Caco-2 (cell line): ENCODE measurements around the gene OSCP1. TPM values are rescaled to one million over a fixed set of nuclear protein-coding genes. Genes with fewer than 3 reads are reported as not detected.

Experiments
- BruUV-seq: library from RNA; stranded (reverse); fragments of 400-500 nt; replicated peaks from 2 replicates; lab custom pipeline; 2021; lab: Mats Ljungman, UMichigan
- CTCF ChIA-PET: fragments of 300-600 bp; sonication (Branson Sonifier 250); formaldehyde crosslinking; loops from one replicate; lab custom pipeline; 2022; ENCODE audit warnings: antibody characterized with exemption; lab: Charles Lee
- POLR2A ChIA-PET: fragments of 300-600 bp; sonication (Branson Sonifier 250); formaldehyde crosslinking; loops from one replicate; lab custom pipeline; 2022; ENCODE audit warnings: antibody characterized with exemption; lab: Charles Lee
- DNase-seq, 2 experiments: peaks; one replicate each; pipeline versions ENCODE4 v3.0.0 to v3.0.0-alpha.2; 2020 to 2022
- H3K27me3 ChIP-seq: replicated peaks from 2 replicates; pipeline ENCODE4 v1.6.0; 2011; ENCODE audit warnings: low read length; ENCODE audit not compliant: control insufficient read depth, insufficient read depth
- H3K36me3 ChIP-seq: 2 replicates; pipeline ENCODE4 v1.5.1; 2011; ENCODE audit warnings: low read length; ENCODE audit not compliant: control insufficient read depth, insufficient read depth
- H3K4me1 ChIP-seq: fragments of 250-450 bp; sonication (Bioruptor Pico); 2 replicates; pipeline ENCODE4 v1.5.1; 2020; ENCODE audit warnings: mild to moderate bottlenecking
- H3K4me3 ChIP-seq: 2 replicates; pipeline ENCODE4 v1.5.1; 2011; ENCODE audit warnings: low read depth, mild to moderate bottlenecking, control low read depth, low read length
- H3K9me3 ChIP-seq: fragments of 250-450 bp; sonication (Bioruptor Pico); 2 replicates; pipeline ENCODE4 v1.5.1; 2020; ENCODE audit warnings: mild to moderate bottlenecking, moderate library complexity
- H3K27ac Mint-ChIP-seq: one replicate; pipeline ENCODE4 v1.8.0; 2022; ENCODE audit warnings: mixed read lengths; ENCODE audit not compliant: unreplicated experiment
- H3K27me3 Mint-ChIP-seq: one replicate; pipeline ENCODE4 v1.8.0; 2022; ENCODE audit warnings: mixed read lengths; ENCODE audit not compliant: insufficient read depth, unreplicated experiment
- H3K36me3 Mint-ChIP-seq: one replicate; pipeline ENCODE4 v1.8.0; 2022; ENCODE audit warnings: mild to moderate bottlenecking, mixed read lengths; ENCODE audit not compliant: insufficient read depth, unreplicated experiment
- H3K4me1 Mint-ChIP-seq: one replicate; pipeline ENCODE4 v1.8.0; 2022; ENCODE audit warnings: low read depth, mixed read lengths; ENCODE audit not compliant: unreplicated experiment
- H3K4me3 Mint-ChIP-seq: one replicate; pipeline ENCODE4 v1.8.0; 2022; ENCODE audit warnings: mild to moderate bottlenecking, moderate library complexity, mixed read lengths; ENCODE audit not compliant: unreplicated experiment
- H3K9me3 Mint-ChIP-seq: one replicate; pipeline ENCODE4 v1.8.0; 2022; ENCODE audit warnings: mixed read lengths; ENCODE audit not compliant: unreplicated experiment
- intact Hi-C: fragments of 100-400 bp; cut with micrococcal nuclease; formaldehyde crosslinking; loops from one replicate; pipeline ENCODE4 v1.10.0; 2022; ENCODE audit not compliant: unreplicated experiment
- total RNA-seq: library from RNA; stranded (reverse); gene quantifications from 2 replicates; pipeline ENCODE4 v1.2.3, GENCODE V29; 2022
- TF ChIP-seq, protein P1 (sequence below), 2 experiments: fragments of 200-600 bp in 1 of 2; IDR thresholded peaks; 1 replicate in 1 of 2; 2 replicates in 1 of 2; pipeline versions ENCODE4 v1.5.1 to v1.8.0; 2011 to 2022; ENCODE audit warnings: antibody characterized with exemption in 1 of 2, control low read depth in 1 of 2, inconsistent platforms in 1 of 2, low read depth in 1 of 2, low read length in 1 of 2, mild to moderate bottlenecking in 1 of 2, moderate library complexity in 1 of 2; ENCODE audit not compliant: insufficient read depth in 1 of 2, severe bottlenecking in 1 of 2, unreplicated experiment in 1 of 2

The OSCP1 gene
- total RNA-seq, 1 experiment from 2014 or later, result 0.91 TPM

GRCh38 chr1:36464605-36465393 lies 14.5 kb upstream of the OSCP1 start:
- intact Hi-C loops, result loop anchor here (2.0 kb wide), 1 partner anchor 22 kb away; no protein-coding TSS in a partner anchor
- Histone ChIP-seq H3K36me3 (no peaks in the 10 kb centered on the region), H3K4me1 (peaks cover 13% of the 10 kb centered on the region), H3K4me3 (peak overlapping the region; percentile 61), H3K27me3 (no peaks in the 10 kb centered on the region), H3K9me3 (no peaks in the 10 kb centered on the region)
- H3K4me3 Mint-ChIP-seq, result peak overlapping the region; percentile 90
- DNase-seq, result no peak
- CTCF ChIA-PET, result no interaction called here
- peaks cover 14% of the 10 kb centered on the region for H3K36me3 Mint-ChIP-seq
- H3K4me1 Mint-ChIP-seq, result peaks cover 12% of the 10 kb centered on the region
- H3K9me3 Mint-ChIP-seq, result no peaks in the 10 kb centered on the region
- H3K27me3 Mint-ChIP-seq, result no peaks in the 10 kb centered on the region
- BruUV-seq, result TSS peak; percentile 97
- H3K27ac Mint-ChIP-seq, result peak overlapping the region; percentile 91
- TF ChIP-seq, protein P1, sequence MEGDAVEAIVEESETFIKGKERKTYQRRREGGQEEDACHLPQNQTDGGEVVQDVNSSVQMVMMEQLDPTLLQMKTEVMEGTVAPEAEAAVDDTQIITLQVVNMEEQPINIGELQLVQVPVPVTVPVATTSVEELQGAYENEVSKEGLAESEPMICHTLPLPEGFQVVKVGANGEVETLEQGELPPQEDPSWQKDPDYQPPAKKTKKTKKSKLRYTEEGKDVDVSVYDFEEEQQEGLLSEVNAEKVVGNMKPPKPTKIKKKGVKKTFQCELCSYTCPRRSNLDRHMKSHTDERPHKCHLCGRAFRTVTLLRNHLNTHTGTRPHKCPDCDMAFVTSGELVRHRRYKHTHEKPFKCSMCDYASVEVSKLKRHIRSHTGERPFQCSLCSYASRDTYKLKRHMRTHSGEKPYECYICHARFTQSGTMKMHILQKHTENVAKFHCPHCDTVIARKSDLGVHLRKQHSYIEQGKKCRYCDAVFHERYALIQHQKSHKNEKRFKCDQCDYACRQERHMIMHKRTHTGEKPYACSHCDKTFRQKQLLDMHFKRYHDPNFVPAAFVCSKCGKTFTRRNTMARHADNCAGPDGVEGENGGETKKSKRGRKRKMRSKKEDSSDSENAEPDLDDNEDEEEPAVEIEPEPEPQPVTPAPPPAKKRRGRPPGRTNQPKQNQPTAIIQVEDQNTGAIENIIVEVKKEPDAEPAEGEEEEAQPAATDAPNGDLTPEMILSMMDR (IDR thresholded peaks at IDR 0.05; ENCODE audit: insufficient read depth in 1 of 2, low read depth in 1 of 2, low read length in 1 of 2, severe bottlenecking in 1 of 2, unreplicated experiment in 1 of 2), result no peak
- POLR2A ChIA-PET, result interaction anchor here (1.0 to 1.3 kb wide), 4 partner anchors 10 to 78 kb away, joined by 5 to 22 read pairs (median 8); partner anchors contain the start of gene OSCP1

DNA sequence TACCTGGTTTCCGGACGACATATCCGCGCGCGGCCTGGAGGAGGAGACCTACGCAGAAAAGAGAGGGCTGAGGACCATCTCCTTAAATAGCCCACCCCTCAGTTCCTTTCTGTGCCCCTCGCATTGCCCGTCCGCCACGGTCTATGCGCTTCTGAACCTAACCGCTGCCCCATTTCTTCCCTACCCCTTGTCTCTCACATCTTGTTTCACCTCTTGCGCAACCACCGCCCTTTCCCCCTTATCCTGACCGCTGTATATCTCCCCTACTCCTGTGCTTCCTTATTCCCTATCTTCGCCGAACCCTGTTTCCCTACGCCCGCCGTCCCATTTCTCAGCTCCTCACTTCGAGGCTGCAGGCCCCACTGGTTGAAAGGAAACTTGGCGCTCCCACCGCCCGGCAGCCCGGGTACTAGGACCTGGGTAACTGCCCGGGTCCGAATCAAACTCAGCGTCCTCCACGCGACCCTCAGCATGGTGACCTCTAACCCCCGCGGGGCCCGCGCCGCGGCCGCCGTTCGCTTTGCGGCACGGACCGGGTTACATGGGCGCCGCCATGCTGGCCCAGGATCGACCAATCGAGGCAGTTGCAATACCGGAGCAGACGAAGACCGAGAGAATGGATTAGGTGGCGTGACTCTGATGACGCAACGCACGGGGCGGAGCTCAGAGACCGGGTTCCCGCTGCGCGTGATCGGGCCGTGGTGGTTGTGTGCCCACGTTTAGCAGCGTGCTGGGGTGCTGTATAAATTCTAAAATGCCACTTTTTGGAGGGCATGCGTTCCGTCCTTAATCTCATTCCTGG lies 13.8 kb upstream of the OSCP1 start, which contains the start of gene MRPS15:
Gene MRPS15 (minus strand): TSS at position 582 of the 802 bp plus-strand sequence. CDS start 109 bp downstream, at position 473.
- peak within 1 kb of the TSS; percentile 91 for H3K27ac Mint-ChIP-seq
- H3K4me1 Mint-ChIP-seq, result peaks cover 12% of the 10 kb centered on the region
- peak within 1 kb of the TSS; percentile 90 for H3K4me3 Mint-ChIP-seq
- TF ChIP-seq, protein P1 (IDR thresholded peaks at IDR 0.05; ENCODE audit: insufficient read depth in 1 of 2, low read depth in 1 of 2, low read length in 1 of 2, severe bottlenecking in 1 of 2, unreplicated experiment in 1 of 2), result no peak
- no peaks in the 10 kb centered on the region for H3K36me3 ChIP-seq
- no peaks in the 10 kb centered on the region for H3K9me3 ChIP-seq
- intact Hi-C loops, result loop anchor here (2.0 kb wide), 1 partner anchor 23 kb away; no protein-coding TSS in a partner anchor
- no peaks in the 10 kb centered on the region for H3K27me3 Mint-ChIP-seq
- H3K4me1 ChIP-seq, result peaks cover 13% of the 10 kb centered on the region
- no peaks in the 10 kb centered on the region for H3K9me3 Mint-ChIP-seq
- DNase-seq, result peak; percentile 91 to 92
- POLR2A ChIA-PET, result interaction anchor here (0.6 to 1.3 kb wide), 7 partner anchors 9 to 1485 kb away, joined by 4 to 22 read pairs (median 6); partner anchors contain the start of genes OSCP1 and STK40
- peak within 1 kb of the TSS; percentile 61 for H3K4me3 ChIP-seq
- CTCF ChIA-PET, result interaction anchor here (1.0 kb wide), 2 partner anchors 14 to 24 kb away, joined by 3 read pairs; partner anchors contain the start of gene OSCP1
- H3K27me3 ChIP-seq, result no peaks in the 10 kb centered on the region
- H3K36me3 Mint-ChIP-seq, result peaks cover 20% of the 10 kb centered on the region
- no TSS peak for BruUV-seq

DNA sequence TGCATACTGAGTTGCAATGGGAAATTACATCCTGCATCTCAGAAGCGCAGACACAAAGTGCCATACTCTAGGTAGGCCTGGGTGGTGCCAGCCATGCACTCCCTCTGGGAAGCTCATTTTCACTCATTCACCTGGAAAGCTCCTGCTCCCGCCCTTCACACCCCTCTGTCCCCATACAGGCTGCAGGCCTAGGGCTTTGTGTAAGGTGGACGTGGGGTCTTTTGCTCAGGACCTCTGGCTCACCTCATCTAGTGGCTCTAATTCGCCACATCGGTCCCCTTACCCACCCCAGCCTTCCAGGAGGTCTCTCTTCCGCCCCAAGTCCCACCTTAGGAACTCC lies 13.2 kb upstream of the OSCP1 start:
- H3K4me3 Mint-ChIP-seq, result peak overlapping the region; percentile 90
- TF ChIP-seq, protein P1 (IDR thresholded peaks at IDR 0.05; ENCODE audit: insufficient read depth in 1 of 2, low read depth in 1 of 2, low read length in 1 of 2, severe bottlenecking in 1 of 2, unreplicated experiment in 1 of 2), result no peak
- CTCF ChIA-PET, result interaction anchor here (1.0 kb wide), 2 partner anchors 13 to 24 kb away, joined by 3 read pairs; partner anchors contain the start of gene OSCP1
- POLR2A ChIA-PET, result interaction anchor here (1.3 kb wide), 1 partner anchor 13 kb away, joined by 22 read pairs; the partner anchor contains the start of gene OSCP1
- no peak for DNase-seq
- no peaks in the 10 kb centered on the region for H3K9me3 Mint-ChIP-seq
- Histone ChIP-seq H3K4me1 (peaks cover 13% of the 10 kb centered on the region), H3K9me3 (no peaks in the 10 kb centered on the region), H3K36me3 (no peaks in the 10 kb centered on the region), H3K27me3 (no peaks in the 10 kb centered on the region), H3K4me3 (peak overlapping the region; percentile 61)
- no peaks in the 10 kb centered on the region for H3K27me3 Mint-ChIP-seq
- peaks cover 12% of the 10 kb centered on the region for H3K4me1 Mint-ChIP-seq
- peaks cover 20% of the 10 kb centered on the region for H3K36me3 Mint-ChIP-seq
- intact Hi-C loops, result no loop called here
- H3K27ac Mint-ChIP-seq, result peak overlapping the region; percentile 91
- BruUV-seq, result no TSS peak
